IMR-90 (cell line): ENCODE measurements around the gene TGOLN2. TPM values are rescaled to one million over a fixed set of nuclear protein-coding genes. Genes with fewer than 3 reads are reported as not detected.

Experiments
- ATAC-seq: fragments of 200-7000 bp; cut with Tn5 transposase; 2 replicates; pipeline ENCODE4 v1.9.1; 2020; ENCODE audit warnings: low read depth, mild to moderate bottlenecking, moderate library complexity
- BruUV-seq: library from RNA; stranded (reverse); fragments of 400-500 nt; replicated peaks from 2 replicates; lab custom pipeline; 2021; lab: Mats Ljungman, UMichigan
- CTCF ChIA-PET: fragments of 300-600 bp; formaldehyde crosslinking; extraction: SDS; loops from one replicate; lab custom pipeline; 2021; ENCODE audit warnings: antibody characterized with exemption; lab: Yijun Ruan, JAX
- POLR2A ChIA-PET: fragments of 300-600 bp; sonication (Branson Sonifier 250); formaldehyde crosslinking; loops from one replicate; lab custom pipeline; 2022; ENCODE audit warnings: antibody characterized with exemption; ENCODE audit not compliant: unreplicated experiment; lab: Charles Lee
- DNase-seq: peaks from one replicate; pipeline ENCODE4 v3.0.0; 2013
- H2AFZ ChIP-seq: replicated peaks from 2 replicates; pipeline ENCODE3; 2013; ENCODE audit warnings: low read length, mild to moderate bottlenecking; ENCODE audit not compliant: poor library complexity
- H2AK5ac ChIP-seq: 2 replicates; pipeline ENCODE4 v1.6.1; 2013; ENCODE audit warnings: low read depth, low read length, inconsistent platforms
- H2AK9ac ChIP-seq: replicated peaks from 2 replicates; pipeline ENCODE3; 2013; ENCODE audit warnings: mild to moderate bottlenecking, low read depth, low read length, moderate library complexity; ENCODE audit not compliant: poor library complexity
- H2BK120ac ChIP-seq: 2 replicates; pipeline ENCODE4 v1.6.1; 2013; ENCODE audit warnings: low read depth, low read length, inconsistent platforms
- H2BK15ac ChIP-seq: 3 replicates; pipeline ENCODE4 v1.6.1; 2013; ENCODE audit warnings: low read depth, low read length, inconsistent platforms
- H2BK20ac ChIP-seq: 2 replicates; pipeline ENCODE4 v1.6.1; 2013; ENCODE audit warnings: low read depth, mild to moderate bottlenecking, inconsistent platforms, low read length, moderate library complexity
- H2BK5ac ChIP-seq: 2 replicates; pipeline ENCODE4 v1.6.1; 2013; ENCODE audit warnings: mild to moderate bottlenecking, low read depth, low read length, inconsistent platforms; ENCODE audit not compliant: poor library complexity, severe bottlenecking
- H3K14ac ChIP-seq: replicated peaks from 2 replicates; pipeline ENCODE4 v1.6.1; 2013; ENCODE audit warnings: low read depth, low read length, inconsistent platforms
- H3K18ac ChIP-seq: 2 replicates; pipeline ENCODE4 v1.6.1; 2013; ENCODE audit warnings: low read depth, low read length, control low read depth
- H3K23ac ChIP-seq: 2 replicates; pipeline ENCODE4 v1.6.1; 2013; ENCODE audit warnings: low read depth, low read length, inconsistent platforms
- H3K27ac ChIP-seq: 2 replicates; pipeline ENCODE4 v1.5.1; 2013; ENCODE audit warnings: mild to moderate bottlenecking, control low read depth, low read length; ENCODE audit not compliant: insufficient read depth
- H3K27me3 ChIP-seq: 2 replicates; pipeline ENCODE4 v1.6.1; 2013; ENCODE audit warnings: low read length; ENCODE audit not compliant: control insufficient read depth, insufficient read depth
- H3K36me3 ChIP-seq: 2 replicates; pipeline ENCODE4 v1.6.1; 2013; ENCODE audit warnings: low read length, mixed read lengths; ENCODE audit not compliant: control insufficient read depth, insufficient read depth
- H3K4ac ChIP-seq: 2 replicates; pipeline ENCODE4 v1.6.1; 2013; ENCODE audit warnings: low read depth, low read length, inconsistent platforms
- H3K4me1 ChIP-seq: 2 replicates; pipeline ENCODE4 v1.6.1; 2013; ENCODE audit warnings: low read length, mixed read lengths; ENCODE audit not compliant: control insufficient read depth, insufficient read depth
- H3K4me2 ChIP-seq: 2 replicates; pipeline ENCODE4 v1.6.1; 2013; ENCODE audit warnings: low read depth, mild to moderate bottlenecking, control low read depth, low read length, moderate library complexity
- H3K4me3 ChIP-seq: 2 replicates; pipeline ENCODE4 v1.5.1; 2013; ENCODE audit warnings: low read depth, mild to moderate bottlenecking, control low read depth, low read length, moderate library complexity; ENCODE audit not compliant: insufficient read depth
- H3K56ac ChIP-seq: 2 replicates; pipeline ENCODE4 v1.6.1; 2013; ENCODE audit warnings: low read length, inconsistent platforms; ENCODE audit not compliant: insufficient read depth; ENCODE audit errors: extremely low read depth
- H3K79me1 ChIP-seq, 2 experiments: 2 replicates each; pipeline ENCODE4 v1.6.1; 2013; ENCODE audit warnings: low read length in 2 of 2, inconsistent platforms in 1 of 2, low read depth in 1 of 2
- H3K9ac ChIP-seq: 2 replicates; pipeline ENCODE4 v1.6.1; 2013; ENCODE audit warnings: low read depth, low read length, control low read depth
- H3K9me1 ChIP-seq: 2 replicates; pipeline ENCODE4 v1.6.1; 2013; ENCODE audit warnings: low read length, inconsistent platforms; ENCODE audit not compliant: insufficient read depth
- H3K9me3 ChIP-seq: 2 replicates; pipeline ENCODE4 v1.6.1; 2013; ENCODE audit warnings: low read length; ENCODE audit not compliant: control insufficient read depth, insufficient read depth
- H4K20me1 ChIP-seq: 2 replicates; pipeline ENCODE4 v1.6.1; 2013; ENCODE audit warnings: low read length, inconsistent platforms; ENCODE audit not compliant: insufficient read depth
- H4K5ac ChIP-seq: 2 replicates; pipeline ENCODE4 v1.6.1; 2013; ENCODE audit warnings: mild to moderate bottlenecking, low read depth, low read length, control low read depth
- H4K8ac ChIP-seq, 2 experiments: 2 replicates each; pipeline ENCODE4 v1.6.1; 2013; ENCODE audit warnings: low read depth in 2 of 2, low read length in 2 of 2, control low read depth in 1 of 2, inconsistent platforms in 1 of 2
- H4K91ac ChIP-seq: 2 replicates; pipeline ENCODE4 v1.6.1; 2013; ENCODE audit warnings: low read depth, low read length, inconsistent platforms; ENCODE audit not compliant: insufficient read depth
- BHLHE40 ChIP-seq: fragments of 150-350 bp; IDR thresholded peaks from 2 replicates; pipeline ENCODE4 v1.6.1; 2016; ENCODE audit warnings: mild to moderate bottlenecking, low read depth, low read length
- CHD1 ChIP-seq: IDR thresholded peaks from 2 replicates; pipeline ENCODE4 v1.6.1; 2012; ENCODE audit warnings: low read depth, low read length, improper control_type of control experiment
- MXI1 ChIP-seq: IDR thresholded peaks from 2 replicates; pipeline ENCODE4 v1.6.1; 2012; ENCODE audit warnings: low read depth, mild to moderate bottlenecking, low read length, moderate library complexity, borderline replicate concordance
- RAD21 ChIP-seq: IDR thresholded peaks from 2 replicates; pipeline ENCODE4 v1.6.1; 2012; ENCODE audit warnings: low read length, improper control_type of control experiment
- RCOR1 ChIP-seq: IDR thresholded peaks from 2 replicates; pipeline ENCODE4 v1.6.1; 2012; ENCODE audit warnings: mild to moderate bottlenecking, low read length, improper control_type of control experiment; ENCODE audit not compliant: insufficient replicate concordance
- WGBS, 2 experiments: methylation state at CpG; one replicate each; pipeline versions ENCODE4 v1.1.5 to v1.1.7; 2013; ENCODE audit warnings: missing lambda C conversion rate in 2 of 2; ENCODE audit not compliant: insufficient read length in 1 of 2; ENCODE audit errors: extremely low coverage in 2 of 2; 5-methylcytosine and 5-hydroxymethylcytosine counted together
- dilution Hi-C: fragments of 300-500 bp; cut with HindIII; formaldehyde crosslinking; loops from one replicate; pipeline ENCODE4 v1.14.3; 2018; ENCODE audit warnings: low sequenced_read_pairs; ENCODE audit not compliant: unreplicated experiment
- in situ Hi-C: fragments of 300-500 bp; cut with MboI; formaldehyde crosslinking; loops from 3 replicates; pipeline ENCODE4 v1.14.3; 2019; ENCODE audit warnings: low sequenced_read_pairs, inconsistent platforms, mixed read lengths
- intact Hi-C: fragments of 100-400 bp; cut with micrococcal nuclease; formaldehyde crosslinking; loops from 2 replicates; pipeline ENCODE4 v1.10.0; 2022
- polyA plus RNA-seq, 3 experiments: library from polyadenylated mRNA; depleted of rRNA; stranded (reverse); fragments of >200 nt; gene quantifications; 2 replicates each; pipeline ENCODE4 v1.2.3, GENCODE V29; 2012; ENCODE audit warnings: low replicate concordance in 1 of 3
- total RNA-seq: library from RNA; depleted of rRNA; stranded (reverse); fragments of >200 nt; gene quantifications from 2 replicates; pipeline ENCODE4 v1.2.3, GENCODE V29; 2012
- TF ChIP-seq, protein P1 (sequence below): fragments of 150-350 bp; IDR thresholded peaks from 2 replicates; pipeline ENCODE4 v1.6.1; 2017; ENCODE audit warnings: mild to moderate bottlenecking, antibody characterized with exemption, low read length, low read depth
- TF ChIP-seq, protein P2 (sequence below): fragments of 150-350 bp; IDR thresholded peaks from 2 replicates; pipeline ENCODE4 v1.6.1; 2016; ENCODE audit warnings: low read depth, mild to moderate bottlenecking, low read length, moderate library complexity, borderline replicate concordance

The TGOLN2 gene
- total and polyA plus RNA-seq, 2 of the 4 experiments (the other 2 are of a cell fraction), result 57.7 to 92.3 TPM

DNA sequence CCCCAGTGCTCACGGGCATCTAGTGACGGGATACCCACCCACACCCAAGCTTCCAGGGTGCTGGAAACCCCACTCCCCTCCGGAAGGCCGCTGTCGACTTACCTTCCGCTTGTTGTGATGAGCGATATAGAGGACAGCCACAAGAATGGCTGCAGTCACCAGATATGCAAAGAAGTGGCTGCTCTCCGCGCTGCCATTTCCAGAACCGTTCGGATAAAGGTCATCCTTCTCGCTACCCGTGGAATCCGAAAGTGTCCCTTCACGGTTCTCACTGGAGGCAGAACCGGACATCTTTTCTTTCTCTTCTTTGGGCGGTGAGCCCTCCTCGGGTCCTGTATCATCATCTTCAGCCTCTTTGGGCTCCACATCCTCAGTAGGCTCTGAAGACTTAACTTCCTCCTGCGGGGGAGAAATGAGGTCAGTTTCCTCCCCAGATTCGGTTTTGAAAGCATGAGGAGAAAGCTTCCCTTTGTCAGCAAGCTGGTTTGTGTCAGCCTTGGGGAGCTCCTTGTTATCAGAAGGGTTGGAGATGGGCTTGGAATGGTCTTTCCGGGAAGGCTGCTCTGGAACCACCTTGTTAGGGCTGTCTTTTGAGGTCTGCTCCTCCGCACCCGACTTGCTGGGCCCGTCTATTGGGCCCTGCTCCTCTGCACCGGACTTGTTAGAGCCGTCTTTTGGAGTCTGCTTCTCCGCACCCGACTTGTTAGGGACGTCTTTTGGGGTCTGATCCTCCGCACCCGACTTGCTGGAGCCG is 1.2 kb downstream of the TGOLN2 start:
- H3K23ac ChIP-seq, result peak overlapping the region; percentile 91
- ChIA-PET POLR2A (no interaction called here), CTCF (interaction anchor here (0.6 kb wide), 1 partner anchor 864 kb away, joined by 3 read pairs; no protein-coding TSS in a partner anchor)
- no peak overlapping the region for H3K18ac ChIP-seq
- peaks cover 8% of the 10 kb centered on the region for H3K9me1 ChIP-seq
- no peaks in the 10 kb centered on the region for H3K9me3 ChIP-seq
- peak overlapping the region; percentile 100 for H3K4me2 ChIP-seq
- peak overlapping the region; percentile 52 for H2AK5ac ChIP-seq
- no peak for ATAC-seq
- H4K91ac ChIP-seq, result no peak overlapping the region; the same call in 1 of the 2 replicates
- peak overlapping the region; percentile 47; the same call in 1 of the 2 replicates for H4K5ac ChIP-seq
- H3K9ac ChIP-seq, result peak overlapping the region; percentile 69
- H3K14ac ChIP-seq, result peak overlapping the region; percentile 94; the same call in 1 of the 2 replicates
- no peak overlapping the region for H4K8ac ChIP-seq
- H2AK9ac ChIP-seq, result peak overlapping the region; percentile 53
- H2BK15ac ChIP-seq, result no peak overlapping the region
- H2BK120ac ChIP-seq, result no peak overlapping the region
- peaks cover 3 to 64% of the 10 kb centered on the region in 2 experiments for H3K79me1 ChIP-seq
- BruUV-seq, result no TSS peak
- no peak overlapping the region for H3K56ac ChIP-seq
- in situ Hi-C loops (no loop called here), intact Hi-C loops (loop anchor here (1.0 to 5.0 kb wide), 2 partner anchors 28 to 226 kb away; partner anchors contain the start of genes ELMOD3 and RETSAT), dilution Hi-C loops (no loop called here)
- no peak overlapping the region for H2BK20ac ChIP-seq
- peak overlapping the region; percentile 57 for H3K4me3 ChIP-seq
- H3K36me3 ChIP-seq, result peaks cover 39% of the 10 kb centered on the region
- peak overlapping the region; percentile 11 for H2BK5ac ChIP-seq
- peaks cover 7% of the 10 kb centered on the region for H3K4me1 ChIP-seq
- TF ChIP-seq RAD21, result no peak
- TF ChIP-seq BHLHE40, result no peak
- TF ChIP-seq, protein P1, sequence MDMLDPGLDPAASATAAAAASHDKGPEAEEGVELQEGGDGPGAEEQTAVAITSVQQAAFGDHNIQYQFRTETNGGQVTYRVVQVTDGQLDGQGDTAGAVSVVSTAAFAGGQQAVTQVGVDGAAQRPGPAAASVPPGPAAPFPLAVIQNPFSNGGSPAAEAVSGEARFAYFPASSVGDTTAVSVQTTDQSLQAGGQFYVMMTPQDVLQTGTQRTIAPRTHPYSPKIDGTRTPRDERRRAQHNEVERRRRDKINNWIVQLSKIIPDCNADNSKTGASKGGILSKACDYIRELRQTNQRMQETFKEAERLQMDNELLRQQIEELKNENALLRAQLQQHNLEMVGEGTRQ, result no peak
- TF ChIP-seq MXI1, result no peak
- TF ChIP-seq CHD1, result no peak
- no peak for TF ChIP-seq RCOR1
- TF ChIP-seq, protein P2, sequence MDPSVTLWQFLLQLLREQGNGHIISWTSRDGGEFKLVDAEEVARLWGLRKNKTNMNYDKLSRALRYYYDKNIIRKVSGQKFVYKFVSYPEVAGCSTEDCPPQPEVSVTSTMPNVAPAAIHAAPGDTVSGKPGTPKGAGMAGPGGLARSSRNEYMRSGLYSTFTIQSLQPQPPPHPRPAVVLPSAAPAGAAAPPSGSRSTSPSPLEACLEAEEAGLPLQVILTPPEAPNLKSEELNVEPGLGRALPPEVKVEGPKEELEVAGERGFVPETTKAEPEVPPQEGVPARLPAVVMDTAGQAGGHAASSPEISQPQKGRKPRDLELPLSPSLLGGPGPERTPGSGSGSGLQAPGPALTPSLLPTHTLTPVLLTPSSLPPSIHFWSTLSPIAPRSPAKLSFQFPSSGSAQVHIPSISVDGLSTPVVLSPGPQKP, result no peak
- peak overlapping the region; percentile 77 for H3K27ac ChIP-seq
- no peak overlapping the region for H2AFZ ChIP-seq
- peaks cover 44% of the 10 kb centered on the region for H4K20me1 ChIP-seq
- peak overlapping the region; percentile 90 for H3K4ac ChIP-seq
- no peaks in the 10 kb centered on the region for H3K27me3 ChIP-seq
- DNase-seq, result peak; percentile 43
- WGBS, 2 experiments, result 34% methylated on average over 10 of the region's 32 CpGs; no CpG with 5 or more reads in 1 of the 2 experiments
